ENCODE data around the gene COL5A1.

COL5A1 gene

GRCh38 chr9:134748591-134748990 is 107.0 kb downstream of the COL5A1 start:
- no peak for TF ChIP-seq CTCF (IDR thresholded peaks at IDR 0.05)
- Histone ChIP-seq H3K9me3 (ENCODE audit: control insufficient read depth, low read length) (no peaks in the 10 kb centered on the region), H3K36me3 (ENCODE audit: control insufficient read depth, insufficient read depth, low read length) (no peaks in the 10 kb centered on the region), H3K9ac (no peak overlapping the region), H3K27ac (no peak overlapping the region), H3K4me3 (ENCODE audit: low read depth, low read length) (no peak overlapping the region), H2AFZ (no peak overlapping the region), H3K27me3 (ENCODE audit: control insufficient read depth, insufficient read depth, low read length) (no peaks in the 10 kb centered on the region), H3K79me2 (no peaks in the 10 kb centered on the region), H3K4me2 (ENCODE audit: low read length) (no peak overlapping the region), H3K4me1 (no peaks in the 10 kb centered on the region)

DNA sequence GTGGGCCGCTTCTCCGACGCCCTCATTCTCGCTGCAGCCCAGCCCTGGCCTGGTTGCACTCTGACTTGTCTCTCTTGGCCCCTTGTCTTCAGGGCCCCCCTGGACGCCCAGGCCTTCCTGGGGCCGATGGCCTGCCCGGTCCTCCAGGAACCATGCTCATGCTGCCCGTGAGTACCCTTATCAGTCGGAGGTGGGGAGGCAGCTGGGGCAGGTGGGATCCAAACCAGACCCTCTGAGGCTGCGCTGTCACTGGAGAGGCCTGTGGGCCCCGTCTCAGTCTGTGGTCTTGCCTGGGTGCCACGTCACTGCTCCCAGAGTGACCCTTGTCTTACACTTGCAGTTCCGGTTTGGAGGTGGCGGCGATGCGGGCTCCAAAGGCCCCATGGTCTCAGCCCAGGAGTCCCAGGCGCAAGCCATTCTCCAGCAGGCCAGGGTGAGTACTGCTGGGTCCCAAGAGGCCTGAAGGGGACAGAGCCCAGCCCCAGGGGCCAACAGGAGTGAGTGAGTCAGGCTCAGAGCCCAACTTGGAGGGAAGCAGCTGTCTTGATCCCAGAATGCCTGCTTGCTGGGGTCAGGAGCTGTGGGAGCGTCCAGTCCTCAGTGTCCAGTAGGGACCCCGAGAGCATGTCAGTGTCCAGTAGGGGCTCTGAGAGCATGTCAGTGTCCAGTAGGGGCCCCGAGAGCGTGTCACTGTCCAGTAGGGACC is 109.0 kb downstream of the COL5A1 start:
- H3K27ac ChIP-seq: no peak overlapping the region
- no peak overlapping the region for H3K9ac ChIP-seq
- H3K4me3 ChIP-seq (ENCODE audit: low read depth, low read length): no peak overlapping the region
- H2AFZ ChIP-seq: no peak overlapping the region
- TF ChIP-seq CTCF (IDR thresholded peaks at IDR 0.05): no peak
- no peaks in the 10 kb centered on the region for H3K9me3 ChIP-seq (ENCODE audit: control insufficient read depth, low read length)
- H3K27me3 ChIP-seq (ENCODE audit: control insufficient read depth, insufficient read depth, low read length): no peaks in the 10 kb centered on the region
- H3K79me2 ChIP-seq: no peaks in the 10 kb centered on the region
- no peaks in the 10 kb centered on the region for H3K36me3 ChIP-seq (ENCODE audit: control insufficient read depth, insufficient read depth, low read length)
- no peaks in the 10 kb centered on the region for H3K4me1 ChIP-seq
- no peak overlapping the region for H3K4me2 ChIP-seq (ENCODE audit: low read length)

GRCh38 chr9:134751622-134752021 is 110.0 kb downstream of the COL5A1 start:
- Histone ChIP-seq H3K27me3 (ENCODE audit: control insufficient read depth, insufficient read depth, low read length) (no peaks in the 10 kb centered on the region), H2AFZ (no peak overlapping the region), H3K79me2 (no peaks in the 10 kb centered on the region), H3K27ac (no peak overlapping the region), H3K4me1 (no peaks in the 10 kb centered on the region), H3K4me3 (ENCODE audit: low read depth, low read length) (no peak overlapping the region), H3K4me2 (ENCODE audit: low read length) (no peak overlapping the region), H3K9ac (no peak overlapping the region), H3K9me3 (ENCODE audit: control insufficient read depth, low read length) (no peaks in the 10 kb centered on the region), H3K36me3 (ENCODE audit: control insufficient read depth, insufficient read depth, low read length) (no peaks in the 10 kb centered on the region)
- TF ChIP-seq CTCF (IDR thresholded peaks at IDR 0.05): no peak

DNA sequence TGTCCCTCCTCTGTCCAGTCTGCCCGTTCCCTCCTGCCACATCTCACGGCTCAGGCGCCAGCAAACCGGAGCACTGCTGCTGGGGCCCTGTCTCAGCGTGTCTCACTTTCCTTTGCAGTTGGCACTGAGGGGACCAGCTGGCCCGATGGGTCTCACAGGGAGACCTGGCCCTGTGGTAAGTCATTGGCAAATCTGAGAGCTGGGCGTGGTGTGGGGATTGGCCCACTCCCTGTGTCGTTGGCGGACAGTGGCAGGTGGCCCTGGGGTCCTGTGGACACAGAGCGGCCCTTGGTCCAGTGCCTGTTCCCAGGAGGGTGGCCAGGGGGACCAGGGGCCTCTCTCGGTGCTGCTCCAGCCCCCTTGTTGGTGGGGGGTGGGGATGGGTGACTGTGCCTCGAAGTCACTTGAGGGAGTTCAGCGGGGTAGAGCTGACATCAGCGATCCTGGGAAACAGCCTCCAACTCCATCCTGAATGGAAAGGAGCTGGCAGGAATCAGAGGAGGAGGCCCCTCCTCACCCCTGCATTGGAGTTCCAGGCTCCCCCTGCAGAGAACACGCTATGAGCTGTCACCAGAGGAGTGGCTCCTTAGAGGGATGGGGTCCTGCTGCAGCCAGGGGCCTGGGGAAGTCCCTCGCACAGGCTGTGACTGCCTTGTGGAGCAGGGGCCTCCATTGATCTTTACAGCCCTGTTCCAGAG is 111.0 kb downstream of the COL5A1 start:
- Histone ChIP-seq H3K4me3 (ENCODE audit: low read depth, low read length) (no peak overlapping the region), H3K36me3 (ENCODE audit: control insufficient read depth, insufficient read depth, low read length) (no peaks in the 10 kb centered on the region), H3K4me1 (no peaks in the 10 kb centered on the region), H3K9ac (no peak overlapping the region), H3K4me2 (ENCODE audit: low read length) (no peak overlapping the region), H3K27ac (no peak overlapping the region), H2AFZ (no peak overlapping the region), H3K27me3 (ENCODE audit: control insufficient read depth, insufficient read depth, low read length) (no peaks in the 10 kb centered on the region), H3K79me2 (no peaks in the 10 kb centered on the region), H3K9me3 (ENCODE audit: control insufficient read depth, low read length) (no peaks in the 10 kb centered on the region)
- no peak for TF ChIP-seq CTCF (IDR thresholded peaks at IDR 0.05)
